ENCODE measurements around the gene GLI1. TPM values are rescaled to one million over a fixed set of nuclear protein-coding genes. Genes with fewer than 3 reads are reported as not detected.
"Not testable (repeated sequence)": the region's sequence is repeated elsewhere in the genome, so short reads cannot be mapped to it uniquely, and the experiment has no call there.

Gene GLI1
- 1 to 10 TPM; 2.4 to 5.7 TPM for total RNA-seq
- 1 to 10 TPM in 1 of 2 donors, under 1 TPM in 1; 0.74 to 1.7 TPM for polyA plus RNA-seq
- long read RNA-seq, donor 1, partial matches to known transcripts = 6 of 8 reads
- long read RNA-seq, donor 1, other reads (novel, unspliced or antisense) = 0 of 8 reads
- long read RNA-seq, donor 2, partial matches to known transcripts = 0 of 1 reads
- long read RNA-seq, donor 2, other reads (novel, unspliced or antisense) = 0 of 1 reads
- long read RNA-seq, donor 3, partial matches to known transcripts = 0 of 2 reads
- long read RNA-seq, donor 3, other reads (novel, unspliced or antisense) = 0 of 2 reads
- long read RNA-seq, donor 4, partial matches to known transcripts = 6 of 7 reads
- long read RNA-seq, donor 4, other reads (novel, unspliced or antisense) = 0 of 7 reads
- long read RNA-seq, donor 5, partial matches to known transcripts = 0 of 2 reads
- long read RNA-seq, donor 5, other reads (novel, unspliced or antisense) = 0 of 2 reads

DNA sequence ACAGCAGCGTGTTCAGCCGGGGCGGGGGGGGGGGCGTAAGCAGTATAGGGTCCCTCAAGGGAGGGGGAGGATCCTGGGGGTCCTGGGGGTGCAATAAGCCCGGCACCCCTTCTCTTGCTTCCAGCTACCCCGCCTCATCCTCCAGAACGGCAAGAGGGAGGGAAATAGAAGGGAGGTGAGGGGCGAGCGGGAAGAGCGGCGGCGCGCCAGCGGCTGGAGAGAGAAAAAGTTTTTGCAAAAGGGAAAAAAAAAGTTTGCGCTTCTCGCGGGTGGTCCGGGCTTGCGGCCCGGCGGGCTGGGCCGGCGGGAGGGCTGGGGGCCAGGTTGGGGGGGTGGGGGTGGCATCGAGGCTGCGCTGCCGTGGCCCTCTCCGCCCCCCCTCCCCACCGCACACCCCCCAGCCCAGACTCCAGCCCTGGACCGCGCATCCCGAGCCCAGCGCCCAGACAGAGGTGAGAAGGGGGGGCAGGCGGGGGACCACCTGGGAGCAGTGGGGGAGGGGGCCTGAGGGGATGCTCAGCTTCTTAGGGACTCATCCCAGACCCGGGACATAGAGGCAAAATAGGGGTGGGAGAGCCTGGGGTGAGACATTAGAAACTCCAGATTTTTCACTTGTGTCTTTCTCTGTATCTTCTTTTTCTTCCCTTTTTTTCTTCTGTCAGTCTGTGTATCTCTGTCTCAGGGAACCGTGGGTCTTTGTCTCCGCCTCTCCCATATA, at the start of gene GLI1:
Gene GLI1, plus strand, starts transcription at position 36 of the 718 bp plus-strand sequence. CDS start 3,907 bp downstream, outside the sequence.
- ATAC-seq (ENCODE audit: insufficient read depth, low FRiP score) (no peak), DNase-seq (peak in 2 of 3 donors; percentile 88 to 93)
- peaks cover 0 to 10% (median 0%) of the 10 kb centered on the region in 3 donors for H3K27me3 ChIP-seq (ENCODE audit: control insufficient read depth in 3 of 3, insufficient read depth in 3 of 3, low read length in 2 of 3)
- H3K4me3 ChIP-seq = peak within 1 kb of the TSS; percentile 65
- 1% methylated on average over 27 to 35 of the region's 36 CpGs for WGBS, 2 donors
- peaks cover 0 to 15% (median 6%) of the 10 kb centered on the region in 5 donors for H3K4me1 ChIP-seq (ENCODE audit: control insufficient read depth in 5 of 5, insufficient read depth in 5 of 5, low read length in 5 of 5)
- H3K9me3 ChIP-seq (ENCODE audit: control insufficient read depth in 4 of 4, insufficient read depth in 3 of 4, low read length in 3 of 4) = no peaks in the 10 kb centered on the region
- peak within 1 kb of the TSS in 1 of 2 donors; percentile 68 for H3K27ac ChIP-seq (ENCODE audit: low read depth in 1 of 2, low read length in 1 of 2)
- peaks cover 0 to 13% (median 5%) of the 10 kb centered on the region in 4 donors for H3K36me3 ChIP-seq (ENCODE audit: control insufficient read depth in 4 of 4, insufficient read depth in 4 of 4, low read length in 4 of 4)
- peak within 1 kb of the TSS; percentile 50 to 93 for H3K9ac ChIP-seq (ENCODE audit: insufficient read depth in 1 of 2, low read length in 2 of 2)
- TF ChIP-seq, protein P1, sequence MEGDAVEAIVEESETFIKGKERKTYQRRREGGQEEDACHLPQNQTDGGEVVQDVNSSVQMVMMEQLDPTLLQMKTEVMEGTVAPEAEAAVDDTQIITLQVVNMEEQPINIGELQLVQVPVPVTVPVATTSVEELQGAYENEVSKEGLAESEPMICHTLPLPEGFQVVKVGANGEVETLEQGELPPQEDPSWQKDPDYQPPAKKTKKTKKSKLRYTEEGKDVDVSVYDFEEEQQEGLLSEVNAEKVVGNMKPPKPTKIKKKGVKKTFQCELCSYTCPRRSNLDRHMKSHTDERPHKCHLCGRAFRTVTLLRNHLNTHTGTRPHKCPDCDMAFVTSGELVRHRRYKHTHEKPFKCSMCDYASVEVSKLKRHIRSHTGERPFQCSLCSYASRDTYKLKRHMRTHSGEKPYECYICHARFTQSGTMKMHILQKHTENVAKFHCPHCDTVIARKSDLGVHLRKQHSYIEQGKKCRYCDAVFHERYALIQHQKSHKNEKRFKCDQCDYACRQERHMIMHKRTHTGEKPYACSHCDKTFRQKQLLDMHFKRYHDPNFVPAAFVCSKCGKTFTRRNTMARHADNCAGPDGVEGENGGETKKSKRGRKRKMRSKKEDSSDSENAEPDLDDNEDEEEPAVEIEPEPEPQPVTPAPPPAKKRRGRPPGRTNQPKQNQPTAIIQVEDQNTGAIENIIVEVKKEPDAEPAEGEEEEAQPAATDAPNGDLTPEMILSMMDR (IDR thresholded peaks at IDR 0.05; ENCODE audit: control extremely low read depth, extremely low read depth) = no peak

DNA sequence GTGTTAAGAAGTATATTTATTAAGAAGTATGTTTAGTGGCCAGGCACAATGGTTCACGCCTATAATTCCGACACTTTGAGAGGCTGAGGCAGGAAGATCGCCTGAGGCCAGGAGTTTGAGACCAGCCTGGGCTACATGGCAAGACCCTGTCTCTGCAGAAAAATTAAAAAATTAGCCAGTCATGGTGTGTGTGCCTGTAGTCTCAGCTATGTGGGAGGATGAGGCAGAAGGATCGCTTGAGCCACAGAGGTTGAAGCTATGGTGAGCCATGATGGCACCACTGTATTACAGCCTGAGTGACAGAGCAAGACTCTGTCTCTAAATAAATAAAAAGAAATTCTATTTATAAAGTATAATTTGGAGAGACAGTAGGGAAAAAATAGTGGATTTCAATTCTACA, 49.1 kb upstream of the GLI1 start:
- TF ChIP-seq, protein P1 (IDR thresholded peaks at IDR 0.05; ENCODE audit: control extremely low read depth, extremely low read depth) = no peak
- H3K9ac ChIP-seq (ENCODE audit: insufficient read depth in 1 of 2, low read length in 2 of 2) = no peak overlapping the region
- DNase-seq (no peak), ATAC-seq (ENCODE audit: insufficient read depth, low FRiP score) (no peak)
- H3K27me3 ChIP-seq (ENCODE audit: control insufficient read depth in 3 of 3, insufficient read depth in 3 of 3, low read length in 2 of 3) = no peaks in the 10 kb centered on the region
- no peak overlapping the region for H3K27ac ChIP-seq (ENCODE audit: low read depth in 1 of 2, low read length in 1 of 2)
- H3K36me3 ChIP-seq (ENCODE audit: control insufficient read depth in 4 of 4, insufficient read depth in 4 of 4, low read length in 4 of 4) = peaks cover 0 to 1% (median 0%) of the 10 kb centered on the region in 4 donors
- H3K4me3 ChIP-seq = no peak overlapping the region
- no peaks in the 10 kb centered on the region for H3K9me3 ChIP-seq (ENCODE audit: control insufficient read depth in 4 of 4, insufficient read depth in 3 of 4, low read length in 3 of 4)
- H3K4me1 ChIP-seq (ENCODE audit: control insufficient read depth in 5 of 5, insufficient read depth in 5 of 5, low read length in 5 of 5) = peaks cover 0 to 3% (median 0%) of the 10 kb centered on the region in 5 donors
- WGBS, 2 donors = 79 to 90% methylated on average over 4 of the region's 4 CpGs

GRCh38 chr12:57414160-57414559, 45.4 kb upstream of the GLI1 start:
- not testable (repeated sequence) for H3K27ac ChIP-seq (ENCODE audit: low read depth in 1 of 2, low read length in 1 of 2); DNase-seq; H3K9ac ChIP-seq (ENCODE audit: insufficient read depth in 1 of 2, low read length in 2 of 2); H3K4me1 ChIP-seq (ENCODE audit: control insufficient read depth in 5 of 5, insufficient read depth in 5 of 5, low read length in 5 of 5); H3K9me3 ChIP-seq (ENCODE audit: control insufficient read depth in 4 of 4, insufficient read depth in 3 of 4, low read length in 3 of 4); H3K4me3 ChIP-seq; H3K36me3 ChIP-seq (ENCODE audit: control insufficient read depth in 4 of 4, insufficient read depth in 4 of 4, low read length in 4 of 4); H3K27me3 ChIP-seq (ENCODE audit: control insufficient read depth in 3 of 3, insufficient read depth in 3 of 3, low read length in 2 of 3); ATAC-seq (ENCODE audit: insufficient read depth, low FRiP score)
- 91 to 92% methylated on average over 6 of the region's 6 CpGs for WGBS, 2 donors

- TF ChIP-seq, protein P1 (IDR thresholded peaks at IDR 0.05; ENCODE audit: control extremely low read depth, extremely low read depth) = no peak
- no peak overlapping the region for H3K9ac ChIP-seq (ENCODE audit: insufficient read depth in 1 of 2, low read length in 2 of 2)
- 94% methylated on average over 2 of the region's 2 CpGs for WGBS, 2 donors
- H3K36me3 ChIP-seq (ENCODE audit: control insufficient read depth in 4 of 4, insufficient read depth in 4 of 4, low read length in 4 of 4) = peaks cover 0 to 5% (median 2%) of the 10 kb centered on the region in 4 donors
- no peak for ATAC-seq (ENCODE audit: insufficient read depth, low FRiP score)
- H3K4me1 ChIP-seq (ENCODE audit: control insufficient read depth in 5 of 5, insufficient read depth in 5 of 5, low read length in 5 of 5) = peaks cover 0 to 9% (median 0%) of the 10 kb centered on the region in 5 donors
- H3K27me3 ChIP-seq (ENCODE audit: control insufficient read depth in 3 of 3, insufficient read depth in 3 of 3, low read length in 2 of 3) = no peaks in the 10 kb centered on the region
- H3K27ac ChIP-seq (ENCODE audit: low read depth in 1 of 2, low read length in 1 of 2) = no peak overlapping the region
- no peak overlapping the region for H3K4me3 ChIP-seq
- no peak for DNase-seq
- H3K9me3 ChIP-seq (ENCODE audit: control insufficient read depth in 4 of 4, insufficient read depth in 3 of 4, low read length in 3 of 4) = no peaks in the 10 kb centered on the region
Observed at GRCh38 chr12:57415088-57415487, 44.5 kb upstream of the GLI1 start.
